ENCODE measurements around the gene USP7.
"Not testable (repeated sequence)": the region's sequence is repeated elsewhere in the genome, so short reads cannot be mapped to it uniquely, and the experiment has no call there.

Gene USP7

GRCh38 chr16:8971416-8971815, 7.7 kb upstream of the USP7 start:
- no peak for DNase-seq

- DNase-seq, result not testable (repeated sequence)
These were observed 5.6 kb upstream of the USP7 start for GRCh38 chr16:8969202-8969897.

GRCh38 chr16:8968054-8968453, 4.3 kb upstream of the USP7 start:
- DNase-seq, result not testable (repeated sequence)

- DNase-seq, result no peak
These were observed 3.6 kb upstream of the USP7 start for GRCh38 chr16:8967132-8967821.

GRCh38 chr16:8966817-8967131, 3.1 kb upstream of the USP7 start:
- no peak for DNase-seq

- DNase-seq, result no peak
These were observed 756 bp upstream of the USP7 start for GRCh38 chr16:8964462-8964861.

- DNase-seq, result no peak
These were observed 491 bp downstream of the USP7 start for GRCh38 chr16:8963010-8963820.

GRCh38 chr16:8962393-8963009, 1.2 kb downstream of the USP7 start:
- no peak for DNase-seq

GRCh38 chr16:8961811-8962390, 1.8 kb downstream of the USP7 start:
- no peak for DNase-seq

- DNase-seq, result no peak
These were observed 3.0 kb downstream of the USP7 start for GRCh38 chr16:8960788-8961109.

GRCh38 chr16:8959921-8960787, 3.6 kb downstream of the USP7 start:
- DNase-seq, result no peak

GRCh38 chr16:8958344-8959167, 5.2 kb downstream of the USP7 start:
- DNase-seq, result no peak

GRCh38 chr16:8957509-8958157, 6.1 kb downstream of the USP7 start:
- no peak for DNase-seq

GRCh38 chr16:8957063-8957397, 6.7 kb downstream of the USP7 start:
- no peak for DNase-seq

GRCh38 chr16:8956265-8957062, 7.2 kb downstream of the USP7 start:
- no peak for DNase-seq

GRCh38 chr16:8955828-8956227, 7.9 kb downstream of the USP7 start:
- DNase-seq, result no peak

- DNase-seq, result no peak
These were observed 10.6 kb downstream of the USP7 start for GRCh38 chr16:8953064-8953463.

GRCh38 chr16:8952281-8952751, 11.4 kb downstream of the USP7 start:
- no peak for DNase-seq

GRCh38 chr16:8951447-8952280, 12.0 kb downstream of the USP7 start:
- DNase-seq, result no peak
